ENCODE results near the gene RANBP9. TPM values are rescaled to one million over a fixed set of nuclear protein-coding genes. Genes with fewer than 3 reads are reported as not detected.

RANBP9 gene
- total RNA-seq, 1 donor from 2014 or later = 50.2 TPM

DNA sequence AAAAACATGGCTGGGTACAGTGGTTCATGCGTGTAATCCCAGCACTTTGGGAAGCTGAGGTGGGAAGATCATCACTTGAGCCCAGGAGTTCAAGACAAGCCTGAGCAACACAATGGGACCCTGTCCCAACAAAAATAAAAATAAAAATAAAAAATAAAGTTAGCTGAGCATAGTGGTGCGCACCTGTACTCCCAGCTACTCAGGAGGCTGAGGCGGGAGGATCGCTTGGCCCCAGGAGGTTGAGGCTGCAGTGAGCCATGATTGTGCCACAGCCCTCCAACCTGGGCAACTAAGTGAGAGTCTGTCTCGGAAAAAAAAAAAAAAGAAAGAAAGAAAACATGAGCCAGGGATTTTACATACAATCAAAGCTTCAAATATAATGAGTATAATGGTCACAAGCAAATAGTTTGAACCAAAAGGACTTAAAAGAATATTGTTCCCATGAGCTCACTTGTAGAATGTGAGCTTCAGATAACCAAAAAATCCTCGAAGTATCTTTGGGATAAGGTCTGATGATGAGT lies 31.1 kb downstream of the RANBP9 start:
- no peak overlapping the region for H3K27ac Mint-ChIP-seq (ENCODE audit: unreplicated experiment)
- H3K9me3 Mint-ChIP-seq (ENCODE audit: unreplicated experiment) = peaks cover 6% of the 10 kb centered on the region

DNA sequence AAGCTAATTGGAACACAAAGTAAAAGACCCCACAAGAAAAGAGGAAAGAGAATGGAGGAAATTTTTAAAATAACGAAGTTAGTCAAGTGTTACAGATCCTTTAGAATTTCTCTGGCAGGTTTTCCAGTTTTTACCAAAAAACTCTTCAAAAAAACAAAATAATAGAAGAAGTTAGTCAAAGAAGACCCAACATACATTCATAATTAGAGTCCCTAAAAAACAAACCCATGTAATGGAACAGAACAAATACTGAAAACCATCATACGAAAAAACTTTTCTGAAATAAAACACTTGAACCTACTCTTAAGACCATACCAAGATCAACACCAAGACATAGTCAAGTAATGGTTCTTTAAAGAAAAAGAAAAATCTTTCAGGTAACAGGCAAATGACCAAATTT lies 31.6 kb downstream of the RANBP9 start:
- H3K27ac Mint-ChIP-seq (ENCODE audit: unreplicated experiment) = no peak overlapping the region
- H3K4me1 Mint-ChIP-seq (ENCODE audit: low read depth, unreplicated experiment) = peaks cover 2% of the 10 kb centered on the region
- H3K9me3 Mint-ChIP-seq (ENCODE audit: unreplicated experiment) = peaks cover 6% of the 10 kb centered on the region
- no peak overlapping the region for H3K4me3 Mint-ChIP-seq (ENCODE audit: unreplicated experiment)
- H3K36me3 Mint-ChIP-seq (ENCODE audit: unreplicated experiment) = peaks cover 5% of the 10 kb centered on the region
- H3K27me3 Mint-ChIP-seq (ENCODE audit: unreplicated experiment) = no peaks in the 10 kb centered on the region
- TF ChIP-seq, protein P1, sequence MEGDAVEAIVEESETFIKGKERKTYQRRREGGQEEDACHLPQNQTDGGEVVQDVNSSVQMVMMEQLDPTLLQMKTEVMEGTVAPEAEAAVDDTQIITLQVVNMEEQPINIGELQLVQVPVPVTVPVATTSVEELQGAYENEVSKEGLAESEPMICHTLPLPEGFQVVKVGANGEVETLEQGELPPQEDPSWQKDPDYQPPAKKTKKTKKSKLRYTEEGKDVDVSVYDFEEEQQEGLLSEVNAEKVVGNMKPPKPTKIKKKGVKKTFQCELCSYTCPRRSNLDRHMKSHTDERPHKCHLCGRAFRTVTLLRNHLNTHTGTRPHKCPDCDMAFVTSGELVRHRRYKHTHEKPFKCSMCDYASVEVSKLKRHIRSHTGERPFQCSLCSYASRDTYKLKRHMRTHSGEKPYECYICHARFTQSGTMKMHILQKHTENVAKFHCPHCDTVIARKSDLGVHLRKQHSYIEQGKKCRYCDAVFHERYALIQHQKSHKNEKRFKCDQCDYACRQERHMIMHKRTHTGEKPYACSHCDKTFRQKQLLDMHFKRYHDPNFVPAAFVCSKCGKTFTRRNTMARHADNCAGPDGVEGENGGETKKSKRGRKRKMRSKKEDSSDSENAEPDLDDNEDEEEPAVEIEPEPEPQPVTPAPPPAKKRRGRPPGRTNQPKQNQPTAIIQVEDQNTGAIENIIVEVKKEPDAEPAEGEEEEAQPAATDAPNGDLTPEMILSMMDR (IDR thresholded peaks at IDR 0.05; ENCODE audit: partially characterized antibody, unreplicated experiment) = no peak
- no peak for DNase-seq

More for the DNA sequence above, 31.1 kb downstream of the RANBP9 start:
- TF ChIP-seq, protein P1 (IDR thresholded peaks at IDR 0.05; ENCODE audit: partially characterized antibody, unreplicated experiment) = no peak
- peaks cover 2% of the 10 kb centered on the region for H3K4me1 Mint-ChIP-seq (ENCODE audit: low read depth, unreplicated experiment)
- H3K36me3 Mint-ChIP-seq (ENCODE audit: unreplicated experiment) = peaks cover 5% of the 10 kb centered on the region
- DNase-seq = no peak
- H3K27me3 Mint-ChIP-seq (ENCODE audit: unreplicated experiment) = no peaks in the 10 kb centered on the region
- H3K4me3 Mint-ChIP-seq (ENCODE audit: unreplicated experiment) = no peak overlapping the region

DNA sequence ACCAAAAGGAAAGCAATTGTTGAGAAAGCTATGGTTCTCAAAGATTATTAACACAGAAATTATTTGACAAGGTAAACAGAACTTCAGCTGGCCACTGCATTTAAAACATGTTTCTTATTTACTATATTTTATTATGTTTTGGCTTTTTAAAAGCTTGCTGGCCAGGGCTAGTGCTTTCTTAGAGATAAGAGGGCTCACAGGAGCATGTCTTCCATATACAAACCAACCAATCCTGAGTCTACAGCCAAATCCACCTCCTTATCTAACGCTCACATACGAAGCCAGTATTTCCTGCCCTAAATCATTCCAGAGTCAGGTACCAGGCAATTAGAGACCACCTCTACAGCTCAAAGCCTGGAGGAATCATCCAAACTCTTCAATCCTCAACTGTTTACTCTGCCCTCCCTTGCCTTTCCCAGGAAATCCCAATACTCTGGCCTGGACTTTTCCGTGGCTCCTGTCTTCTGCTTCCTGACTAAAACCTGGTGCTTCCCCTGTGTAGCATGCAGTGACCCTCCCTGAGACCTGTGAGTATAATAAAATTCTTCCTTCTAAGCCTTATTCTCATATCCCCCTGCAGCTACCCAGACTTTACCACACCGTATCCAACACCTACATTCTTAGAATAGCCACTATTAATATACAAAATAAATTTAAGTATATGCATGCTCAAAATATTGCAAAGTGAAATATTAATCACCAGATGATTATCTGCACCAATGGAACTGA lies 33.2 kb downstream of the RANBP9 start:
- Mint-ChIP-seq H3K4me3 (ENCODE audit: unreplicated experiment) (no peak overlapping the region), H3K36me3 (ENCODE audit: unreplicated experiment) (peaks cover 5% of the 10 kb centered on the region), H3K9me3 (ENCODE audit: unreplicated experiment) (peaks cover 6% of the 10 kb centered on the region), H3K4me1 (ENCODE audit: low read depth, unreplicated experiment) (peaks cover 3% of the 10 kb centered on the region), H3K27me3 (ENCODE audit: unreplicated experiment) (no peaks in the 10 kb centered on the region), H3K27ac (ENCODE audit: unreplicated experiment) (no peak overlapping the region)
- no peak for DNase-seq
- TF ChIP-seq, protein P1 (IDR thresholded peaks at IDR 0.05; ENCODE audit: partially characterized antibody, unreplicated experiment) = no peak

DNA sequence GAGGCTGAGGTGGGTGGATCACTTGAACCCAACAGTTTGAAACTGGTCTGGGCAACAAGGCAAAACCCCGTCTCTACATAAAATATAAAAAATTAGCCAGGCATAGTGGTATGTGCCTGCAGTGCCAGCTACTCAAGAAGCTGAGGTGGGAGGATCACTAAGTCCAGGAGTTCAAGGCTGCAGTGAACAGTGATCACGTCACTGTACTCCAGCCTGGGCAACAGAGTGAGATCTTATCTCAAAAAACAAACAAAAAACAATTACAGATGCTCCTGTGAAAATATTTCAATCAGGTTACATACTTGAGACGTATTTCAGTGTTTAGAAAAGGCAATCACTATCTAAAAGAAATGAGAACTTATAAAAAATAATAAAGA lies 33.8 kb downstream of the RANBP9 start:
- no peak overlapping the region for H3K4me3 Mint-ChIP-seq (ENCODE audit: unreplicated experiment)
- H3K27me3 Mint-ChIP-seq (ENCODE audit: unreplicated experiment) = no peaks in the 10 kb centered on the region
- peaks cover 5% of the 10 kb centered on the region for H3K36me3 Mint-ChIP-seq (ENCODE audit: unreplicated experiment)
- H3K9me3 Mint-ChIP-seq (ENCODE audit: unreplicated experiment) = peaks cover 6% of the 10 kb centered on the region
- peaks cover 3% of the 10 kb centered on the region for H3K4me1 Mint-ChIP-seq (ENCODE audit: low read depth, unreplicated experiment)
- H3K27ac Mint-ChIP-seq (ENCODE audit: unreplicated experiment) = no peak overlapping the region
- no peak for DNase-seq
- TF ChIP-seq, protein P1 (IDR thresholded peaks at IDR 0.05; ENCODE audit: partially characterized antibody, unreplicated experiment) = no peak

DNA sequence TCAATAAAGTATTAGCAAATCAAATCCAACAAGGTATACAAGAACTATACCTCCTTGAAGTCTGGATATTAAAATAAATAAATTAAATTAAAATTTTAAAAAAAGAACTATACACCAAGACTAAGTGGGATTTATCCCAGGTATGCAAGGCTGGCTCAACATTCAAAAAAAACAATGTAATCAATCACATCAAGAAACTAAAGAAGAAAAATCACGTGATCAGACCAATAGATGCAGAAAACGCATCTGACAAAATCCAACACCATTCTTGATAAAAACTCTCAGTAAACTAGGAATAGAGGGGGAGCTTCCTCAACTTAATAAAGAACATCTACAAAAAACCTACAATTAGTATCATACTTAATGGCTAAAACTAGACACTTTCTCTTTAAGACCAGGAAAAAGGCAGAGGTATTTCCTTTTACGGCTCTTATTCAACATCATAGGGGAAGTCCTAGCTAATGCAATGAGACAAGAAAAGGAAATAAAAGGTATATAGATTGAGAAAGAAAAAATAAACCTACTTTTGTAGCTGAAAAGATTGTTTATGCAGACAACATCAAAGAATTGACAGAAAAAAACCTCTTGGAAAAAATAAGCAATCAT lies 35.0 kb downstream of the RANBP9 start:
- no peaks in the 10 kb centered on the region for H3K27me3 Mint-ChIP-seq (ENCODE audit: unreplicated experiment)
- peaks cover 6% of the 10 kb centered on the region for H3K9me3 Mint-ChIP-seq (ENCODE audit: unreplicated experiment)
- H3K4me3 Mint-ChIP-seq (ENCODE audit: unreplicated experiment) = no peak overlapping the region
- no peak for DNase-seq
- TF ChIP-seq, protein P1 (IDR thresholded peaks at IDR 0.05; ENCODE audit: partially characterized antibody, unreplicated experiment) = no peak
- H3K36me3 Mint-ChIP-seq (ENCODE audit: unreplicated experiment) = peaks cover 5% of the 10 kb centered on the region
- no peak overlapping the region for H3K27ac Mint-ChIP-seq (ENCODE audit: unreplicated experiment)
- H3K4me1 Mint-ChIP-seq (ENCODE audit: low read depth, unreplicated experiment) = peaks cover 3% of the 10 kb centered on the region

All from glutamatergic neuron (in vitro differentiated cells).